Stimulated activated CD8-positive, alpha-beta memory T cell treated with anti-CD3 and anti-CD28 coated beads, Interleukin-15, amount 100 ng/mL, for 24 hours (primary cell): Measurements from ENCODE around the gene NTNG1.
"Not testable (repeated sequence)": the region's sequence is repeated elsewhere in the genome, so short reads cannot be mapped to it uniquely, and the experiment has no call there.

Source experiments
- DNase-seq: peaks from one replicate; pipeline ENCODE4 v3.0.0-alpha.2; 2020; ENCODE audit warnings: low read depth

The NTNG1 gene

DNA sequence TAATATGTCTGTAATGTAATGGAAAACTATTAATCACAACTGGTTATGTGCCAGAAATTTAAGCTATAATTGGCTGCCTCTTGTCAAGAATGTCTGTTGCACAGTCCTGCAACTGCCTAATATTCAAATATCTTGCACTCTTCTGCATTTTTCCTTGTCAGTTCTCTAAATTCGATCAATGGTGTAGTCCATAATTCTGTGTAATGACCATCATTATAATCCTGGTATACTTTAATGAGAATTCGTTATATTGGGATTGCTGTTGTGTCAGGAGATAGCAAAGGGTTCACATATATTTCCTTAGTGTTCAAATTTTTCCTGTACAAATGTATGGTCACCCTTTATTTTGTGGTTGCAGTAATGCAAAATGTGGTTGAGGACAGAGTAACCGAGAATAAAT is 4.8 kb downstream of the NTNG1 start:
- DNase-seq: no peak

DNA sequence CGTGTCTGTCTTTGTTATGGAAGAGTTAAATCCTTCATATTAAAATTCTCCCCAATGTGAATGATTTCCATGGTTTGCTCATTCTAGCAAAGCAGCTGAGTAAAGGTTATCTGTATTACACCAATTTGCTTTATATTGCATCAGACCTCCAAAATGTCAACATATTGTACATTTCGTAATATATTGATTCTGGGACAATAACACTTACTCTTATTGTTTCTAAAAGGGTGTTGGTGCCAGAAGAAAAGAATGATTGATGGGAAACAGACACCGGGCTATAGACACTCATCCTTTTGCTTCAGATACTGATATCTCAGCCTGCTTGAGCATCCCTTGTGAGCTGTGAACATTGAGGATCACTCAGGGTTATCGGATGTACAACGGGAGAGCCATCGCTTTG is 7.0 kb downstream of the NTNG1 start:
- DNase-seq: no peak

DNA sequence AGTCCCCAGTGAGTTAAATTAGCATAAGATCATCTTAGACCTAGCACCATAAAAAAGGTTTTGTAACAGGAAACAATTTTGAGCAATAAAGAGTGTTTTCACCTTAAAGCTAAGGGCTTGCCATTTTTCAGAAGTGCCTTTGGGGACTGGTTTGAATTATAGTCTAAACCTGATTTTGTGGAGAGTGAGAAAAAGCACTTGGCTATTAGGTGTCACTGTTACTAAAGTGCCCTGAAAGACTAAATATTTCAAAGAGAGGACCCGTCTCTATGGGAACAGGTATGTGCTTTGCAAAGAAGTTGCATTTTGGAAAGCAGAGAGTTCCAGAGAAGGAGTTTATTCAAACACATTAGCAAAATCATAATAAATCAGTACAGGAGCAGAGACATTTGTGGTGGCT is 9.1 kb downstream of the NTNG1 start:
- no peak for DNase-seq

DNA sequence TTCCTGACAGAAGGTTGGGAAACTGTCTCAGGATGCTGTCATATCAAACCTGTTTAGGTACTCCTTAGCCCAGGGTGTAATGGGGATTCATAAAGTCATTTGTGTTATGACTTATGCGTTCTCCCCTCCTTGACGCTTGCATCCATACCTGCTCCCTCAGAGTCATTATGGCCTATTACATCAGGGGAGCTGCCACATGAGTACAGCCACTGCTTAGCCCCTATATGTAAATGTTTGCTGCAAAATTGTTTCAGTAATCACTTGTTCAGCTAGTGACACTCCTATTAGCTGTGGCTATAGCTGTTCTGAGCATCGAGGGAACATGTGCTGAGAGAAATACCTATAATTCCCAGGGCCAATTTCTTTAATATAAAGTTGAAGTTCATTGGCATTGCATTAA is 10.5 kb downstream of the NTNG1 start:
- DNase-seq: no peak

DNA sequence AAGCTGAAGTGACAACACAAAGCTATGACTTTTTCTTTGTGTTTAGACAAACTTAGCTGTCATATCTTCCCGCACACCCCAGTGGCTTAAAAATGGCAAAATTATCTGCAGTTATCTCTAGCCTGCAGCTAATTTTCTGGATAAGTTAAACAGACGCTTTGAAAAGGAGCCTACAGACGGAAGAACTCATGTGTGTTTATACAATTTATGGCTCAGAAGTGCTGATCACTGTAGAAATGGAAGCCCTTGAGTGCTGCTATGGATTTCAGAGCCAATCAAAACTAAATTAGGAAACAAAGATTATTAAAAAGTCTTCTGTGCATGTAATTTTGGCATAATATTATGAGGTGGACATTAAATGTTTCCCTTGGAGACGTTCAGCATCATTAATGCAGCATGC is 11.6 kb downstream of the NTNG1 start:
- DNase-seq: no peak

DNA sequence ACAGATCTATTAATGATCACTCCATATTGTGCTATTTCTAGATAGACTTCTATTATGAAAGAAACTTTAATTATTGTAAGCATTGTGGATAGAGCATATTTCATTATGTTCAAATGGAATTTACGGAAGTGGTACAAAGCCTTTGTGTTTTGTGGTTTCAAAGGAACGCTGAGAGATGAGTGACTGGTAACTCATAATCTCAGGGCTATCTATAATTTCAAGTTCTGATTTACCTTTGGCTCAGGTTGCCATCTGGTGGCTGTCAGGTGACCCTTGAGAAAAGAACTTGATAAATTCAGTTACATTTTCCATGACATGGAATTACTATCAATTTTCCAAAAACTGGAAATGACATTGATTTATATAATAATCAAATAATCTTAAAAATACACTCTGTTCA is 12.2 kb downstream of the NTNG1 start:
- no peak for DNase-seq

DNA sequence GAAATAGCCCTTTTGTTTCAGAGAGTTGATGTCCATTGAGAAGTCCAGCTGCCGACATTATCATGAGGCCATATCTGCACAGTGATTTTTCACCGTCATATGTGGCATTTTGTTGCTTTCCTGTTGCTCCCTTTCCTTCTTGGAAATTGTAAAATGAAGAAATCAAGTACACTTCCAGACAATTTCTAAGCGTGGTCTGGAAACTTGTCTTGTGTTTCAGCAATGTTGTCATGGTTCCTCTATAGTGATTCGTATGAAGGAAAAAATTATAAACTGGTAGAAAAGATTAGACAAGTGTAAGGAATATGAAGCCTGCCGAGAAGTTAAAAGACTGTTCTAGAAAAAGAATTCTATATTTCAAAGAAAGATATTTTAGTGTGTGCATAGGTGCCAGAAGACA is 17.7 kb downstream of the NTNG1 start:
- DNase-seq: no peak

DNA sequence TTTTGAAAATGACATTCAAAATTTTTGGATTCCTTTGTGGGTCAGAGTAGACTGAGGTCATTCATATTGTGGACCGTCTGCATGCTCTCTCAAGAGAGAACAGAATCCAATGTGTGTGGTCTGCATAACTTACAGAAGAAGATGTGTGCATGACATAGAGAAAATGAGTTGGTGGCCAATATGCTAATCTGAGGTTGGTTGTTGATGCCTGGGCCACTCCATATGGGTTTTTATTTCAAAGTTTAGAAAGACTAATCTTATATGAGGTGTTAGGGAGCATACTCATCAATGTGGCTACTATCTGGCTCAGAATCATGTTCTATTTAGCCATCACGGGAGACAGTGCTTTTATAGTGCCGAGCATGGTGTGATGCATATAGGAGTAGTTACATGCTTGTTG is 18.2 kb downstream of the NTNG1 start:
- no peak for DNase-seq

DNA sequence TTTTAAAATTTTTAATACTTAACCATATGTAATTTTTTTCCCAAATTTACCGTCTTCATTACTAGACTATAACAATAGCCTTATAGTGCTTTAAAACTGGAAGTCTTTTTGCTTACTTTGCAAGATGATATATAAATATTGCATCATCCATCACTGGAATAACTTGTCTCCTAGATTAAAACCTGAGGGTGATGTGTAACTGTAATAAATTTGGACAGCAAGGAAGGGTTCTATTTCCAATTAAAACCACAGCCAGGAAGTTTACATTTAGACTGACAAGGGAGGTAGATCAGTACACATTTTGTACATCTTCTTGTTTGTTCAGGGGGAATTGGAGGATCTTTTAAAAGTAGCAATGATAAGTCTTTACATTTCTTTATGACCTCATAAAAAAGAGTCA is 21.9 kb downstream of the NTNG1 start:
- DNase-seq: no peak

DNA sequence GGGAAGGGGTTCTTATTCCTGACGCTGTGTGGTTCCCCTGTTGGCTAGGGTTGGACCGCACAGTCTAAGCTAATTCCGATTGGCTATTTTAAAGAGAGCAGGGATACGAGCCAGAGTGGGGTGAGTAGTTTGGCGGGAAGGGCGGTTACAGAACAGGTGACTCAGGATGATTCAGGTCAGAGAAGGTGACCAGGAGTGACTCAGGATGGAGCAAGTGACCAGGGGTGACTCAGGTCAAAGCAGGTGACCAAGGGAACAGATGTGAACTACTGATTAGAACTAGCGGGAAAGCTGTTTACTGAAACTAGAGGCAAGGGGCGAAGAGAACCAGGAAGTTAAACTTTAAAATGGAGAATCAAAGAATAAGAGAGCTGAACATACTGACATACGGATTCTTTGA is 24.1 kb downstream of the NTNG1 start:
- DNase-seq: not testable (repeated sequence)

DNA sequence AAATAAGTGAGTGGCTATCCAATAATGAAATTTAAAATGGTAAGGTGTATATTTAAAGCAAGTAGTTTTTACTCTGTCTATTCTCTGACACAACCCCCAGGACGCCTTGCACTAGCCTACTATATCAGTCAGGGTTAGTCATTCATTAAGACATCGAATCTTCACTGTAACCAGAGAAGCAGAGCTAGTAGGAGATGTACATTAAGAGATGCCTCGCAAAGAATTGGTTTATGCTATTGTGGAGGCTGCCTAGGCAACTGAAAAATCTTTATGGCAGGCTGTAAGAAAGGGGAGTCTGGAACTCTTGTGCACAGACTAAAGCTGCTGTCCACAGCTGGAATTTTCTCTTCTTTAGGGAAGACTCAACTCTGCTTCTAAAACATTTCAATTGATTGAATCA is 28.8 kb downstream of the NTNG1 start:
- DNase-seq: no peak

DNA sequence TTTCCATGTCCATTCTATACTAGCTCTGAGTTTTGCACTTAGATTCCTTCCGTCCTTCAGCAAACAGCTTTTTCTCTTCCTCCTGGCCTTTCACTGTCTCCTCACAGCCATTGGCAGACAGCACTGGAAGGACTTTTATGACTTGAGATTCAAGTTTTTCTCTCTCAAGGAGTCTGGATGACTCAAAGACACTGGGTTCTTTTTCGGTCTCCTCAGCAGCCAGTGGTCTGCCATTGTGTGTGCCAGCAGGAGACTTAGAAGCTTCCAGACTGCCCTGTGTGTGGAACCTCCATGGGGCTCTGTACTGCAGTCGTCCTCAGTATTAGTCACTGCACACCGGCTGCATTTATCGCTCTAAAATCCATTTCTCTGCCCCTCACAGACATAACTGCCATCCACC is 30.5 kb downstream of the NTNG1 start:
- no peak for DNase-seq

DNA sequence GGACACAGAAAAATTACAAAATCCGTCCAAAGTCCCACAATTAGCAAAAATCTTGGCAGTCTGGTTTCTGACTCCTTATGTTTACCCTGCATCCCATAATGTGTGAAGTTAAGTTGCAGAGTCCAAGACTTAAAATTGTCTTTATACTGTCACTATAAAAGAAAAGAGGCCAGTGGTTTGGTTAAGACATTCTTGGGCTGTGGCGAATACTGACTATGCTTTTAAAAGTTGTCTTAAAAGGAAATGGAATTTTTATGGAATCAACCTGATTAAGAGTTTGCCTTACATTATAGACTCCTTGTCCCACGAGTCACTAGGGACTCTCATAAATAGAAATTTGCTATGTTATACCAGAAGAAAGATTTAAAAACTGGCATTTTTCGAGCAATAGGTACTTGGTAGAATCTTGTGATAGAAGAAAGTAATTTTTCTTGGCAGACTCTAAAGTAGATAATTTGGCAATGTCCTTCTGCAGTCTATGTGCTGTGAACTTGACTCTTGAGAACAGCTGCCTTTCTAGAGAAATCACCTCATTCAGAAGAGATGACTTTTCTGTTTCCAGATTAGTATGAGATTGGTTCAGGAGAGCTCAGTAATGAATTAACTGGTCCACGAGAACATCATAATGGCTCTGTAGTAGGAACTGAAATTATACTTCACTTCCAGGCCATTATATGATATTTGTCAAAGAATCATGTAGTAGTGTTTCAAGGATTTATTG is 31.8 kb downstream of the NTNG1 start:
- no peak for DNase-seq

DNA sequence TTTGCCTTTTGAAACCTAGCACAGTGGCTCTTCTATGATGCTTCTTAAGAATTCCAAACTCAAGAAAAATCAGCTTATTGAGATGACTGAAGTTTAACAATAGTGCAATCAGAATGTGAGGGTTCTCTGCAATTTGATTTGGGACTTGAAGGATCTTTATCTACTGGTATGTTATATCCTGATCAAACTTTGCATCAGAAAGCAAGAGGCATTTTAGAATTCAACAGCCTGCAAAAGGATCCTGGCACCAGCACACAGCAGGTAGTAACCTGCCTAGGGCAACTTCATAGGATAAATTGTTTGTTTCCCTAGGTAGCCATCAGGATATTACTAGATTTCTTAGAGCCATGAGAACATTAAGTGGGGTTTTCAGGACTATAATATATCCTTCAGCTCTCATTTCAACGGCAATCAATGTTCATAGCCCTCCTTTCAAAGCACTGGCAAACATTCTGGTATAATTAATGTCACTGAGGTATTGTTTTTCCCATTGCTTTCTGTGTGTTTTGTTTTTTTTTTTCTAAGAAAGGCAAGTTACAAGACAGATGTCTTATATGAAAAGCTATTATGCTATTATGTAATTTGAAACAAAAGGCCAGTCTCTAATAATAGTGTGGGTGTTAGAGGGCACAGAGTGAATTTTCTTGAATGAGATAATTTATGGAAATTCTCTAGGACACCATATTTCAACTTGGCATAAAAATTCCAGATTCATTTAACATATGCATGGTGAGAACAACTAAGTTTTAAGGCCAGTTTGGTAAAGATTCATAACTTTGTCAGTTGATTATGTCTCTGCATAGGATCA is 34.5 kb downstream of the NTNG1 start:
- no peak for DNase-seq

DNA sequence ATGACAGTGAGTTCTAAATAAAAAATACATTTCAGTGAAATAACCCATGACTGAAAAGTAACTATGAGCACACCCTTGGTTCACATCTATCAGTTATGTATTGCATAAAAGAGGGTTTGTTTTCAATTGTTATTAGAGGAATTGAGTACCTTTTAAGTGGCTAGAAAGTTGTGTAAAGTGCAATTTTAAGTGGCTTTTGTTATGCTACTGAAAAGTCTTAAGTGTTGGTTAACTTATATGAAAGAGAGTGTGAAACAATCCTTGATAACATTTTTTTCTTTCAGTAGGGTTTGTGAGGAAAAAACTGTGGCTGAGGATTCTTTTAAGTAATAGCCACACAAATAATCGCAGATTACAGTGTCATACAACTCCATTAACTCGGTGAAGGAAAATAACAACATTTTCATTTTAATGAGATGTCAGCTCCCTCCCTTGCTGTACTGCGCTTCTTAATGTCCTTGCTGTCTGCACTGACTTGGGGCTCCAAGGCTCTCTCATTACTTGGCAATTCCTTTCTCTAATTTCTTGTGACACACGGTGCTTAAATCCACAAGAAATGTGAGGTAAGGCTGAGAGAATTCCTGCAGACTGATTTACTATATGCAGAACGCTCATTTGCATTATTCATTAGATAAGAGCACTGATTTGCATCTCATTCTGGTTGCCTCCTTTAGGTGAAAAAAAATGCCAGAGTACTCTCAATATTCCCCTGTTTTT is 40.6 kb downstream of the NTNG1 start:
- DNase-seq: no peak

DNA sequence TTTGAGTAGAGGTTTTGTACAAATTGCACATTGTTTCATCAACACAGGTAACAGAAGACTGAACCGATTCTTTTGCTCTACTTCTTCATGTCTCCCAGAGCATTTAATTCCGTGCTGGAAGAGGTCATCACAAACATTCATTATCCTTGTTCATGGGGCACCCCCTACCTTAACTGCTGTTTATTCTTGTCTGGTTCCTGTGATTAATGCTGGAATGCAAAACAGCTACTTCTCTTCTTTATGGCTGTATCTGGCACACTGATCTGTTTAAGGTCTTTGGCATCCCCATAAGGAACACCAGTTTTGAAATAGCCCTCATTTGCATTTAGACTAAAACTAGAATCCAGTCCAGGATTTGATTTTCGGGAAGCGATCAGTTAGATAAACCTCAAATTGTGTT is 42.2 kb downstream of the NTNG1 start:
- DNase-seq: no peak

DNA sequence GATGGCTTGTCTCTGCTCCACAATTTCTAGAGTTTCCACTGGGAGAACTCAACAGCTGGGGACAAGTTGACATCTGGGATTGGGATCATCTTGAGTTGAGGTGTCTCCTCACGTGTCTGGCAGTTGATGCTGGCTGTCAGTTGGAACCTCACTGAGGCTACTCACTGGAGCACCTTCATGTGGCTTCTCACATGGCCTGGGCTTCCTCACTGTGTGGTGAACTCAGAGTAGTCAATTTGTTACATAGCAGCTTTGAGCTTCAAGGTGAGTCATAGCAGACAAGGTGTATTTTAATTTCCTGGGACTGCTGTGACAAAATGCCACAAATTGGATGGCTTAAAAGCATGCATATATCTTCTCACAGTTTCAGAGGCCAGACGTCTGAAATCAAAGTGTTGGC is 44.0 kb downstream of the NTNG1 start:
- no peak for DNase-seq

DNA sequence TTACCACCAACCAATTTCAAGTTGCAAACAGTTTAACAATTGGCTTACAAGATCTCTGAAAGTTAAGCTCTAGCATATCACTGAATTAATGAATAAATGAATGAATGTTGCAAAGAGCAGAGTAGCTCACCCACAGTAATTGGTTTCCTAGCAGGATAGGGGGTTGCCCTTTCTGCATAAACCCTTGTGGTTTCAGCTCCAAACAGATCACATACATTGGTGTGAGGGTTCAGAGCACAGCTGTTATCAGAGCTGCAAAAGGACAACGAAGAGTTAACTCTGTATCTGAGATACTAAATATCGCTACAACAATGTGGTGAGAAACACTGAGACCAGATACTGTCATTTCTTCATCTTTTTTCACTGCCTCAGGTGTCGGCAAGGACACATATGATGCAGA is 46.6 kb downstream of the NTNG1 start:
- no peak for DNase-seq

DNA sequence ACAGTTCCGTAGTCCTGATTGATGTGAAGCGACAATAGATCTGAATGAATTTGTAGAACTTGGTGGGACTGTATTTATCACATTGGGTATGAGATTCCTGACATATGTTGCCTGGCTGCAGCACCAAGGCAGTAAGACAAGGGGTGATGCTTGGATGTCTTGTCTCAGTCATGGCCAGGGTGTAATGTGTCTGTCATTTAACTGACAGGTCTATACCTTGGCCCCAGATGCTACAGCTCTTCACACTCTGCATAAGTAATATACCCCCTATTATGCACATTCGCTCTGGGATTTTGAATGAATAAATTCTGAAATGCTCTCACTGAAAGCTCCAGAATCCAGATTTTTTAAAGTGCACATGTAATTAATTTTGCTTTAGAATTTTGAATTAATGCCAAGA is 47.3 kb downstream of the NTNG1 start:
- no peak for DNase-seq

DNA sequence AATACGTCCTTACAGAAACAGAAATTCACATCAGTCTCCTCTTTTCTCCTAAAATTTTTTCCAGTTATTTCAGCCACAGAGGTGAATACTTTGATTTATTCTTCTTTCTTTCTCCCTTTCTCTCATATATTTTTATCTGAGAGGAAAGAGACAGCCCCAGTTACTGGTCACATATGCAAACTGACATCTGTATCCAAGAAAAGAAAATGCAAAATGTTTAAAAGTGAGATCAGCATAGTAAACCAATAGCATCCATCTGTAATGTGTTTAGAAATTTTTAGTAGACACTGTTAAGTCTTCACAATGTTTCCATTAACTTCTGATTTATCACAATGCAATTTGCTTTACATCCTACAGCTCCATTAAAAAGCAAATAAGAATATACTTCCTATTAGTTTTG is 53.5 kb downstream of the NTNG1 start:
- no peak for DNase-seq

DNA sequence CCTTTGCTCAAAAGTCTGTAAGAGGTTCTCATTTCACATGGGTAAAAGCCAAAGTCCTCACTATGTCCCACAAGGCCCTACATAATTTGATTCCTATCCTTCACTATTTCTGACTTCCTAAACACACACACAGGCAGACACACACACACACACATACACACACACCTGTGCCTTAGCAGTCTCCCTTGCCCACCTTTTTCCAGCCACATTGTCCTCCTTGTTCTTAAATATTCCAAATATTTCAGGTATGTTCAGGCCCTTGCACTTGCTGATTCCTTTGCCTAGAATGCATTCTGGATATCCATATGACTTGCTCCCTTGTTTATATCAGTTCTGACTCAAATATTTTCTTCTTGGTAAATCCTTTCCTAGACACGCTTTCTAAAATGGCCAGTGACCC is 54.6 kb downstream of the NTNG1 start:
- no peak for DNase-seq

DNA sequence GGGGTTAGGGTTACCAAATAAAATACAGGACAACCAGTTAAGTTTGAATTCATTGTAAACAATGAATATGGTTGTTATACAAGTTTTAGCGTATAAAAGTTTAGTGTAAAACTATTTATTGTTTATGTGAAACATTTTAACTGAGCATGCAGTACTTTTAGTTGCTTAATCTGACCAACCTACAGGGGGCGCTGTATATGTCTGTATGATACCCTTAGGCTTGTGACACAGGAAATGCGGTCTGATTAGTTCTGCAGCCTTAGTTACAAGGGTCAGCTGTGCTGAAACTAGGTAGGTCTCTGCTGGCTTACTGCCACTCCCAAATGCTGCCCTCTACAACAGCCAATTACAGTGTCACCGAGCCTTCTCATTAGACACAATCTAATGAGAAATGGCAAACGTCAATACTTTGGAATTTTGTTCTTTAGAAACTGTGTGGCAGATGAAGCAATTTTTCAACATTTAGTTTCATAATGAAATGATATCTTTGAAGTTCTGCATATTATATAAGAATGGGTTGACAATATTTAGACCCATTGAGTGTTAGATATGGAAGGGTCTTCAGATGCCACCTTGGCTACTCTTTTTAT is 56.2 kb downstream of the NTNG1 start:
- no peak for DNase-seq

DNA sequence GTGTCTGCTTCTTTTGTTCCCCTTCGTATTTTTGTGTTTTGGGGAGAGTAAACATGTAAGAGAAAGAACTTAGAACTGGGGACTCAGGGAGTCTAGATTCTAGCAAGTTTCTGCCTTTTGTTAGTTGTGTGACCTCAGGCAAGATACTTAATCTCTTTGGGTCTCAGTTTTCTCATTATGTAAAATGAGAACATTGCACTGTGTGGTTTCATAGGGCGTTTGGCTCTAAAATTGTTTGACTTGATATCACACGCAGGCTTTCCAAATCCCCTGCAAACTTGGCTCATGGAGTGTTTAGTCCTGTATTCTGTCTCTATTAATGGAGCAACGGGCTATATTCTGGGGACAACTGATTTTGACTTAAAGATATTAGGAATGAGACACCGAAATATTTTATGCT is 57.7 kb downstream of the NTNG1 start:
- no peak for DNase-seq
